Fibroblast of peridontal ligament (primary cell): Measurements from ENCODE around the gene SDCCAG8.

Experiments used
- DNase-seq: peaks from one replicate; pipeline ENCODE4 v3.0.0-alpha.2; 2010; ENCODE audit errors: extremely low read depth

The SDCCAG8 gene

DNA sequence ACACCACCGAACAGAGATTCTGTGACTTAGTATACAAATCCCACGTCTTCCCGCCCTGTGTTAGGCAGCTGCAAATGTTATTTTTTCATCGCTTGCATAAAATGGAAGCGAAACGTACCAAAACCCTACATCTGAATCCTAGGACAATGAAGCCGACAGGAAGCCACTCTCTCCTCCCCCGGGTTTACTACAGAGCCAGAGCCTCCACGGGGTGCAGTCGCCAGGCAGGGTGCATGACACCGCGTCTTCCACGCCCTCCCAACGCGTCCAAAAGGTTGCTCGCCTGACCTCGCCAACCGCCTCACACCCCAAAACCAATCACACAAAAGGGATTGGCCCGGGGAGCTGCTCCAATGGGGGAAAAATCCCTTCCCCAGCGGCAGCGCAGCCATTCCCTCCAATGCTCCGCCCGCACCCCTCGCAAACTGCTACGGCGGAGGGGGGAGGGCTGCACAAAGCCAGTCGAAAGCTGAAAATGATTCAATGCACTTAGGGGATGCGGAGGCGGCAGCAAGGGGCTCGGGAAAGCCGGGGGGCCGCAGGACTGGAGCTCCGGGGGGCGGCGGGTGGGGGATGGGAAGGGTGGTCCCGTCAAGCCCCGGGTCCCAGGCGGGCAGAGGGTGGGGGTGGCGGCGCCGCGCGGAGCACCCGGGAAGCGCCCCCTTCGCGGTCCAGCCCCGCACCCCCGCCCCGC lies 1.5 kb upstream of the SDCCAG8 start:
- DNase-seq, result no peak

DNA sequence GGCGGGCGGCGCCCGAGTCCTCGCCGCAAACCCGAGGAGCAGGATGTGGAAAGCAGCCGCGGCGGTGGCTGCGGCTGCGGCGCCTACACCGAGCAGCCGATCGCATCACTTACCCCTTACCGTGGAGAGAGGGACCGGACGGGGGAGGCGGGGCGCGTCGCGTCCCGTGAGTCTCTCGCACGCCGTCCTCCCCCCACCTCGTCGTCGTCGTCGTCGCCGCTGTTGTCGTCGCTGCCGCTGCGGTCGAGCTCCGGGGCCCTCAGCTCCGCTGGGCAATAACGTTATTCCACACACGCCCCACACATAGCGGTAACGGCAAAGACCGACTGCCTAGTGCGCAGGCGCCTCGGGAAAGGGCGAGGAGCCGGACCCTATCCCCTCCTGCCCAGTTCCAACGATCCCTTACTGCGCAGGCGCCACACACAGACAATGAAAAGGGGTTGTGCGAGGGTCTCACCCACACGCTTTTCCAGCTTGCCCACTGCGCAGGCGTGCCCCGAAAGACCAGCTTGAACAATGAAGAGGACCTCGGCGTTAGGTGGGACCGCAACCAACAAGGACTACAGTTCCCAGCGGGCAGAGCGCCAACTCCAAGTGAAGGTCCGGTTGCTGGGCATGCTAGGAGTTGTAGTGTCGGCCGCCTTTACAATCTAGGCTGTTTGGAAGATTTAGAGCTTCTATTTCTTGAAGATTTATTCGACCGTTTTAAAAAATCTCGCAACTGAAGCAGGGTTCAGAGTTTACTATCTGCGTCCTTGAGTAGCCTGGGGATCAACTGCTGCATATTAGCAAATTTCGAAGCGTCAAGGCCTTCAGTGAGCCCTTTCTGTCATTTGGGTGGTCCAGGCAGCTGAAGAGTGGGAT lies 682 bp upstream of the SDCCAG8 start, which contains the start of gene CEP170:
Gene CEP170 (minus strand): TSS at position 355 of the 864 bp plus-strand sequence. CDS start 30,001 bp downstream, outside the sequence.
- DNase-seq, result peak; percentile 90

DNA sequence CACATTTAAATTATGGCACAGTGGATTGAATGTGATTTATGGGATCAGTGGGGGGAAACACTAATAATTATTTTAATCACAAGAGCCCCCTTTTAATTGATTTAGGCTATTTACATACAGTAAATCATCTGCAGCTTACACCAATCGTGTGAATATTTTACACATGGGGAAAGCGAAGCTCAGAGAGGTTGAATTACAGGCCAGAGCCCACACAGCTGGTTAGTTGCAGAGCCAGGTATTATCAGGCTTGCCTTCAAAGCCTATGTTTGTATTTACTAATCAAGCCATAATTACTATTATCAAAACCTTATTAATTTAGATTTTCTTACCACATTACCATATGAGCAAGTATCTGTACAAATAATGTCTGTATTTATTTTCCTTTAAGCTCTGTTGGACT lies 749 bp downstream of the SDCCAG8 start:
- DNase-seq, result no peak

DNA sequence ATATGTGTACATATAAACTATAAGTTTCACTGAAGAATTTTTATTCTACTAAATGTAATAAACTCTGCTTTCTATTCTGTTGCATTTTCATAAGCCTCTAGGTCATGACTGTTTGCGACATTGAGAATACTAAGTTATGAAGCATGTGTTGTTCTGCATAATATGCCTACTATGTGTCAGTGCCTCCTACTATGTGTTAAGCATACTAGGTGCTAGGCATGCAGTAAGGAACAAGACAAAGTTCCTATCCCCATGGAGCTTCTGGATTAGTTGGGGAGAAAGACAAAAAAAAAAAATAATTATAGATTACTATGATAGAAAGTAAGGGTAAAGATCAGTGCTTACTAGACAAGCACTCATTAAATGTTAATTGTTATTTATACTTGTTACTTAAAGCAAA lies 1.3 kb downstream of the SDCCAG8 start:
- DNase-seq, result no peak

DNA sequence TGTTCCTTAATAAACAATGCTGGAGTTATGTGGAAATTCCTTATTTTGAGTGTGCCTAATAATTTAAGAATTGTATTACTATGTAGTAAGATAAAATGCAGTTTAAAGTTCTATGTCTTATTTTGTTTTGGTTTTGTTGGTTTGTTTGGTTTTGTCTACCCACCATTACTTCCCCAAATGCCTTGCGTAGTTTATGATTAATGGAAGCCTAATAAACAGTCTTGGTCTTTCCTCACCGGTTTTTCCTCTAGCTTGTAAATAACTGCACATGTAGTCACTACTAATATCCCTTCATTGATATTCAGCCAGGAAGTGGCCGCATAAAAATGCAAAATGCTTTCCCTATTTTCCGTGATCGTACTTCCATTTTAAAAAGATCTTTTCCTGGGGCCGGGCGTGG lies 2.9 kb downstream of the SDCCAG8 start:
- no peak for DNase-seq

DNA sequence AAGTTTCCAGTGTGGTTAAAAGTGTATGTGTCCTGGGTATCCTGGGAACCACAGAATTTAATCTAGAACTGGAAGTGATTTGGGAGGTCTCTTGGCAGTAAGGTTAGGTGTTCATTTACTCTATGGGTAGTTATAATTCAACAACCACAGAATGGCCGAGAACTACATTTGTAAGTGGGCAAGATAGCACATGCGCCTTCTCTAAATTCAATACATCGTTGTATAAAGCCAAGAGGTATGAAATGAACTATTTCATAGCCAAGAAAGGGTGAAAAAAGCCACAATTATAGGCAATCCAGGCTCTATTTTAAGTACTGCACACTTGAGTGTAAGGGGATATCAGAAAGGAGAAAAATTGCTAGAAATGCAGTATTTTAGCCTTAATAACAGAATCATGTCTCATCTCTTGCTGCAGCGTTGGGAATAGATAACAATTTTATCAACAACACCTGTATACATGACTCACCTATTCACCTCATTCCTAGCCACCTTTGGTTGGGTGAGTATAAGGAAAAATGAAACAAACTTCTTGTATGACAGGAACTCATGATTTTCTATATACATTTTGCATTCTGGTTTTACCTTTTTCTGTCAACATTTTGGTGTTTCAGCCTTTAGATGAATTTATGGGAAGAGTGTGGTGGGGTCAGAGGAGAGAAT lies 4.5 kb downstream of the SDCCAG8 start:
- DNase-seq, result no peak

DNA sequence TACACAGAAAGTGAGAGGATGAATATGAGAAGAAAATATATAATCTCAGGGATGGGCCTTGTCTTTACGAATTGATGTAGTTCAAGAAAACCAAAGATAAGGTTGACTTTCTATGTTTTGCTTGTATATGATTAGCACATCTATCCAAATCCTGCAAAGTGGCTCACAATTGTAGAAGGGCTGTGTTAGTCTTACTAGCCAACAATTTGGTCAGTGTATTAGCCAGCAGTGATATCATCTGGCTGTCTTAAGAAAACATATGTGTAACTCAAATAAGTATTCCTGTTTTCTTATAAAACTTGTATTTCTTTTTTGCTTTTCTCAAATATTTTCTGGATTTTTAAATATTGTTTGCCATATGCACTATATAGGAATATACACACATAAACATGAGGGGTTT lies 5.5 kb downstream of the SDCCAG8 start:
- DNase-seq, result peak; percentile 83

DNA sequence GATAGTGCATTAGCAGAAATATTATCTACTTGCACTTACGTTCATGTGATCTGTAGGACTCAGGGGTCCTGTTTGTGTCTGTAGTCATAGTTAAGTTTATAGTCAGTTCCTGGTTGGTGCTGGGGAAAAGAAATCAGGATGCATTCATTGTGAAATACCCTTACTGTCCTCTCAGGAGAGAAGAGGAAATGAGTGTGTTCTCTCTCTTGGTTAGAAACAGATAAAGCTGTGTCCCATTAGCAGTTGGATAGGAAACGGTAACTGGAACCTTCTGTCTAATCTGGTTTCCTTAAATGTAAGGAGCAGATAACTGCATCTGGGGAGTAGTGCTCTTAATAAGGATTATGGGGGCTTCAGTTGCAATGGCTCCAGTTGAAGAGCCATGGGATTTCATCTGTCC lies 8.9 kb downstream of the SDCCAG8 start:
- peak; percentile 82 for DNase-seq

DNA sequence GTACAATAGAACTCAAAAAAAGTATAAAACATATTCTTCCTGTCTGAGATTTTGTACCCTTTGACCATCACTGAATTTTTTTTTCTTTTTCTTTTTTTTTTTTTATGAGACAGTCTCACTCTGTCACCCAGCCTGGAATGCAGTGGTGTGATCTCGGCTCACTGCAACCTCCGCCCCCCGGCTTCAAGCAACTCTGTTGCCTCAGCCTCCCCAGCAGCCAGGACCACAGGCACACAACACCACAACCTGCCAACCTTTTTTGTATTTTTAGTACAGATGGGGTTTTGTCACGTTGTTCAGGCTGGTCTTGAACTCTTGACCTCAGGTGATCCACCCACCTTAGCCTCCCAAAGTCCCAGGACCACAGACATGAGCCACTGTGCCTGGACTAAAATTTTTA lies 10.4 kb downstream of the SDCCAG8 start:
- DNase-seq, result no peak

DNA sequence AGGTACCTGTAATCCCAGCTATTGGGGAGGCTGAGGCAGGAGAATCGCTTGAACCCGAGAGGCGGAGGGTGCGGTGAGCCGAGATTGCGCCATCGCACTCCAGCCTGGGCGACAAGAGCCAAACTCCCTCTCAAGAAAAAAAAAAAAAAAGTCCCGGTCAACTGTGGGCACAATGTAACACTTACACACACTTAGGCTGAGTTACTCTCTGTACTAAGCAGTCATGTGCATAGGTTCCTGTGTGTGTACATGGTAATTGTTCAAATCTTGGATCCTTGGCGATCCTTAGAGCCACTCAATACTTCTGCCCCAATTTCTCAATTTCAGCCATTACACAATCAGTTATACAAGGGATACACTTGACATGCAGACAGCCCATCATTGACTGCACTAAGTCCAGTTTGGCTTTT lies 11.6 kb downstream of the SDCCAG8 start:
- DNase-seq, result no peak

DNA sequence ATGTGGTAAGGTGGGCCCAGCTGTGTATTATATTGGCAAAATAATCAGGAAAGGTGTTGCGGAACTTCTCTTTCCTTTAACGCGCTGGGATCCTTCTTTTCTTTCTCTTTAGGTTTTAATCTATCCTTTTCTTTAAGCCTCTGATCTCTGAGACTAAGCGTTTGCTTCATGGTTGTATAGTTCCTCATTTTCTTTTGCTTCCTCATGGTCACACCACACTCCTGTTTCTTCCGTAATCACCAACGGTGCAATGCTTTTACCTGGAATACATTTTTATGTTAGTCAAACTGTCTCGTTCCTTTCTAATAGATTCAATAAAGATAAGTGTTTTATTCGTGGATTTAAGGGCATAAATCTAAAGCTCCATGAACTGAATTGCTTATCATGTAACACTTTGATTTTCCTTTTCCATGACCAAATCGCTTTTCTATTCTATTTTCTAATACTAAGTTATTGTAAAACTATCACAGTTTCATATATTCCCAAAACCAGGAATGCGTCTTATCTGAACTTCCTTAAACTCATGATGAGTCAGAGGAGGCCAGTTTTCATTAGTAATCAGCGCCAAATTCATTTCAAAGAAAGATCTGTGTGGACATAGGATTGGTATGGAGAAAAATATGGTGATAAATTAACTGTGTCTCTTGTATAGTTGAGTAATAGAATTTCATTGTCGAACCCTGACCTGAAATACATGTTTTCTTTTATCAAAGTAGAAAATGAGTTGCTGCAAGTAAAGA lies 12.2 kb downstream of the SDCCAG8 start:
- peak; percentile 92 for DNase-seq

DNA sequence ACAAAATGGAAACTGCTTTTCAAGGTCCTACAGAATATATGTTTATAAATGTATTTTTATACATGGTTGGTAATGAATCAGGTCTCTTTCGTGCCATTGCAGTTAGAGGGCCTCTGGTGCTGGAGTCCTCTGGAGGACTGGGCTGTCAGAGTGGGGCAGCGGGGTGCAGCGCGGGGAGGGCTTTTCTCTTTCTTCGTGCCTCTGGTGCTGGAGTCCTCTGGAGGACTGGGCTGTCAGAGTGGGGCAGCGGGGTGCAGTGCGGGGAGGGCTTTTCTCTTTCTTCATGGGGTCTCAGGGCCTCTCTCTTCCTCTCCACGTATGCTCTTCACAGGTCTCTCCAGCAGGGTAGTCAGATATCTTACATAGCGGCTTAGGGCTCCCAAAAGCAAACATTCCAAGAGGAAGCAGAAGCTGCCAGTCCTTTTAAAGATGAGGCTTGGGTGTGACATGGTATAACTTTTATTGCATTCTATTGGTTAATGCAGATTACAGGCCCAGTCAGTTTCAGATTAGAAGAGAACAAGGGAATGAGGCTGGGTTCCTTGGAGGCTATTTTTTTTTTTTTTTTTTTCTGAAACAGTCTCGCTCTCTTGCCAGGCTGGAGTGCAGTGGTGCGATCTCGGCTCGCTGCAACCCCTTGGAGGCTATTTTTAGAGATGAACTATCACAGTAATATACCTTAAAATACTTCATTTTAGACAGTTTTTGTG lies 13.1 kb downstream of the SDCCAG8 start:
- no peak for DNase-seq

DNA sequence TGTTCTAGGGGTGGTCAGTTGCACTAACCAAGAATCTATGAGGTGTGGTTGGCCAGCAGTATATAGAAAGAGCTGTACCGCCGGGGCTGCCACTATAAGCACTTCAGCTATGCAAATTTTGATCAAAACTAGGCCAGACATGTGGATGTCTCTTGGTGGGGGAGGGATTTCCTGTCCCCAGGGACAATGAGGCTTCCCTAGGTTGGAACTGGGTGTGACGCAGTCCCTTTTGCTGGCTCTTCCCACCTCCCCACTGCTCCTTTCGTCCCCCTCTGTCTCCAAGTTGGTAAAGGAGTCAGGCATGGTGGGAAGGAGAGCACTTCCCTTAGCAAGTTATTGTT lies 13.6 kb downstream of the SDCCAG8 start:
- DNase-seq, result no peak

DNA sequence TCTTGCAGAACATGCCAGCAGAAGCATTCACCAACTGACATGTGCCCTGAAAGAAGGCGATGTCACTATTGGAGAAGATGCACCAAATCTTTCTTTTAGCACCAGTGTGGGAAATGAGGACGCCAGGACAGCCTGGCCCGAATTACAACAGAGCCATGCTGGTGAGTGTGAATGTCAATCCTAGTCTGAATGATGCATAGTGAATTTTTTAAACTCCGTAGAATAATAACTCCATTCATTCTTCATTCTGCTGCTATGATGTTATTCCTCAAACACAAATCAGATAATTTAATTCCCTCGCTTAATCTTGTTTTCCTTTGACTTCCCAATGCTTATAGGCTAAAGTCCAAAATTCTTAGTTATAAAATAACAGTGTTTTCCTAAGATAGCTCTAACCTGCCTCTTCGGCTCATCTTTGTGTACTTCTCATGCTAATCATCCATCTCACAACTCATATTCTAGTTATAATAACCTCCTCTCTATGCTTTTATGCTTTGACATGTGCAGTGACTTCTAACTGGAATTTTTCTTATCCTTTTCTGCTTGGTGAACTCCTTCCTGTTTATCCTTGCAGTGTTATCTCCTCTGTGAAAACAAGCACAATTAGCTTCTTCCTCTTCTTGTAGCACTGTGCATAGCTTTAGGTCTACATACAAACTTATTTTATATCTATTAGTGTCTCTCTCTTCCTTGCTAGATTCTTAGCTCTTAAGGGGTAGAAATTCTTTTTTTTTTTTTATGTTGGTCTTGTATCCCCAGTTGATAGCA lies 14.4 kb downstream of the SDCCAG8 start:
- no peak for DNase-seq

DNA sequence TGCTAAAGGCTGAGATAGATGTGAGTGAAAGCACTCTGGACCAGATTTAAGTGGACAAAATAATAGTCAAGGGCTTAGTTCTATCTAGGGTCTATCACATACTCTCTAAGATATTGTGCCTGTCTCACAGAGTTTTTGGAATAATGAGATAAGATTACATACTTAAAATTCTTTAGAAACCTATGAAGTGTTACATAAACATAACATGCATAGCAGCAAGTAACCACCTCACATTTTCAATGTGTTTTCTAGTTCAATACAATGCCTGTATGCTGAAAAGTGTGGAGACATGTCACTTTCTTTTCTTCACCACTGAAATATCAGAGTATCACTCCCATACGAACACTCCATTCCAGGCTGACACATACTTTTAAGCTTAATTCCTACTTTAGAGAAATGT lies 16.2 kb downstream of the SDCCAG8 start:
- no peak for DNase-seq

DNA sequence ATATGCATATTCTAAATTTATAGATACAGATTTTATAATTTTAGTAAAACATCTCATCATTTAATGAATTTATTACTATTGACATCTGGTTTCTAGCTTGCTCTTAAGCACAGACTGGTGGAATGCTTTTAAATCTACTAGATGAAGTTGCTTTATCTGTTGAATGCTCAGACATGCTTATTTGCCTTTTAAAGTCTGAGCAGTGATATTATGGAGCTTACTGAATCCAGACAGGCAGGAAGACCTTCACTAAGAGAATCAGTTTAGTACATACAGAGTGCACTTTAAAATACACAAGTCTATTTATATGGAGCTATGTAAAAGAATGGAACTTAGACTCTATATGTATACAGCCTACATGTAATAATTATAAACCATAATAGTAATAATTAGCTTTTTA lies 16.6 kb downstream of the SDCCAG8 start:
- no peak for DNase-seq

DNA sequence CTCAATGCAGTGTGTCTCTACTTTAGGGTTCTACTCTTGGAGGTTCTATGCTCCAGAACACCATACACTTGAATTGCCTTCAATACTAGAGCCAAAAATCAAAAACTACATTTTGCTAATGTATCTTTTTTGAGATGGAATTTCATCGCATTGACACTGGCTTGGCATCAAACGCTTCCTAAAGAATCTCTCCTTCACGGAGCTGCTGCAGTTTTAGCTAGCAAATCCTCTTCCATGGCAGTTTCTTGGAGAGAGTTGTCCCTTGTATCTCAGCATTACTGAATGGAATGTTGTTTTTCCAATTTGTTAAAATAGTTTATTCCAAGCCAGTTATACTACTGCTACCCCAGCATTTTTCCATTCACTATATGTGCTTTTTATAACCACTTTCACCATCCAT lies 17.7 kb downstream of the SDCCAG8 start:
- DNase-seq, result no peak

DNA sequence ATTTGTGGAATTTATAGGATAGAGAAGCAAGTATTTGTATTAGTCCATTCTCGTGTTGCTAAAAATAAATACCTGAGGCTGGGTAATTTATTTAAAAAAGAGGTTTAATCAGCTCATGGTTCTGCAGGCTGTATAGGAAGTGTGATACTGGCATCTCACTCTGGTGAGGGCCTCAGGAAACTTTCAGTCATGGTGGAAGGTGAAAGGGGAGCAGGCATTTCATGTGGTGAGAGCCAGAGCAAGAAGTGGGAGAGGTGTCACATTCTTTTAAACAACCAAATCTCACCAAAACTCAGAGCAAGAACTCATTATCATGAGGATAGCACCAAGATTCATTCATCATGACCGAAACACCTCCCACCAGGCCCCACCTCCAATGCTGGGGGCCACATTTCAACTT lies 18.1 kb downstream of the SDCCAG8 start:
- no peak for DNase-seq

DNA sequence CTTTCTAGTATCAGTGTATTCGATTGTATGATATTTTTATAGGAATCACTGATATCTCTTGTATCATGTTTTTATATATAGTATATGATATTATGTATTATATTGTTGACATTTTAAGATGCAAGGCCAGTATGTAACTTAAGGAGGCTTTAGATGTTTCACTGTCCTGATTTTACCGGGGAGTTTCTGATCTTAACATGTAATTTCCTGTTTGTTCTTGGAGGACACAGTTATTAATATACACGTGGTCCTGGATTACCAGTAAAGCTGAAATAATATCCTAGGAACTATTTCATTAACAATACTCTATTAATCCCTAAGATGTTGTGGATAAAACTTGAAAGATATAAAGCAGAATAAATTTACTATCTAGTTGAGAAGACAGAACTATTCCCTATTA lies 19.5 kb downstream of the SDCCAG8 start:
- no peak for DNase-seq

DNA sequence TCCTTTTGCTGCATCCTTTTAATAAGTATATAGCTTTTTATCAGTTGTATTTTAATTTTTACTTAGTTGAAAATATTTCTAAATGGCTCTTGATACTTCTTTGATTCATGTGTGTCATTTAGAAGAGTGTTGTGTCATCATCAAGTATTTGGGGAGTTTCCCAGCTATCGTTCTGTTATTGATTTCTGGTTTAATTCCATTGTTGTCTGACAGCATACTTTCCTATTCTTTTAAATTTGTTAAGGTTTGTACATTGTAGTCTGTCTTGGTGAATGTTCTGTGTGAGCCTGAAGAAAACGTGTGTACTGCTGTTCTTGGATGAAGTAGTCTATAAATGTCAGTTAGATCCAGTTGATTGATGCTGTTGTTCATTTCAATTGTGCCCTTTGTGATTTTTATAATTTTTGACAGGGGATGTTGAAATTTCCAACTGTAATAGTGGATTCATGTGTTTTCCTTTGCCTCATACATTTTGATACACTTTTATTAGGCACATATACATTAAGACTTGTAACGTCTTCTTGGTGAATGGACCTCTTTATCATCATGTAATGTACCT lies 24.8 kb downstream of the SDCCAG8 start:
- no peak for DNase-seq
